ENCODE data around the gene FBXO47. TPM values are rescaled to one million over a fixed set of nuclear protein-coding genes. Genes with fewer than 3 reads are reported as not detected.
A peak's percentile ranks its signal among the peaks of the same experiment; 100 is the strongest.

The FBXO47 gene
- total and polyA plus RNA-seq, 12 donors, result not detected

DNA sequence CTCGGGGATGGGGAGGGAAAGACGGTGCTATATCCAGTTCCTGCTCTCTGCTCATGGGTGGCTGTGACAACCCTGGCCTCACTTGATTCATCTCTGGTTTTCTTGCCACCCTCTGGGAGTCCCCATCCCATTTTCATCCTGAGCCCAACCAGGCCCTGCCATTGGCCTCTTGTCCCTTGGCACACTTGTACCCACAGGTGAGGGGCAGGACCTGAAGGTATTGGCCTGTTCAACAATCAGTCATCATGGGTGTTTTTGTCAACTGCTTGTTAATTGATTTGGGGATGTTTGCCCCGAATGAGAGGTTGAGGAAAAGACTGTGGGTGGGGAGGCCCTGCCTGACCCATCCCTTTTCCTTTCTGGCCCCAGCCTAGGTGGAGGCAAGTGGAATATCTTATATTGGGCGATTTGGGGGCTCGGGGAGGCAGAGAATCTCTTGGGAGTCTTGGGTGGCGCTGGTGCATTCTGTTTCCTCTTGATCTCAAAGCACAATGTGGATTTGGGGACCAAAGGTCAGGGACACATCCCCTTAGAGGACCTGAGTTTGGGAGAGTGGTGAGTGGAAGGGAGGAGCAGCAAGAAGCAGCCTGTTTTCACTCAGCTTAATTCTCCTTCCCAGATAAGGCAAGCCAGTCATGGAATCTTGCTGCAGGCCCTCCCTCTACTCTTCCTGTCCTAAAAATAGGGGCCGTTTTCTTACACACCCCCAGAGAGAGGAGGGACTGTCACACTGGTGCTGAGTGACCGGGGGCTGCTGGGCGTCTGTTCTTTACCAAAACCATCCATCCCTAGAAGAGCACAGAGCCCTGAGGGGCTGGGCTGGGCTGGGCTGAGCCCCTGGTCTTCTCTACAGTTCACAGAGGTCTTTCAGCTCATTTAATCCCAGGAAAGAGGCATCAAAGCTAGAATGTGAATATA, 46.6 kb downstream of the FBXO47 start:
- intact Hi-C loops (cut with DNase I), result loop anchor here in 1 of 10 donors (5.0 kb wide), 1 partner anchor 53 kb away; no protein-coding TSS in a partner anchor
- H3K27me3 ChIP-seq, result no peaks in the 10 kb centered on the region
- 49 to 64% methylated on average over 9 of the region's 9 CpGs for WGBS, 2 donors
- peak overlapping the region; percentile 15 to 78 (median 57) for H3K27ac ChIP-seq
- DNase-seq (no peak), ATAC-seq (peak; percentile 18 to 56 (median 36))
- H3K36me3 ChIP-seq, result peaks cover 0 to 57% (median 33%) of the 10 kb centered on the region in 9 donors
- H3K9me3 ChIP-seq, result no peaks in the 10 kb centered on the region
- peaks cover 9 to 68% (median 42%) of the 10 kb centered on the region in 9 donors for H3K4me1 ChIP-seq
- TF ChIP-seq, protein P1, sequence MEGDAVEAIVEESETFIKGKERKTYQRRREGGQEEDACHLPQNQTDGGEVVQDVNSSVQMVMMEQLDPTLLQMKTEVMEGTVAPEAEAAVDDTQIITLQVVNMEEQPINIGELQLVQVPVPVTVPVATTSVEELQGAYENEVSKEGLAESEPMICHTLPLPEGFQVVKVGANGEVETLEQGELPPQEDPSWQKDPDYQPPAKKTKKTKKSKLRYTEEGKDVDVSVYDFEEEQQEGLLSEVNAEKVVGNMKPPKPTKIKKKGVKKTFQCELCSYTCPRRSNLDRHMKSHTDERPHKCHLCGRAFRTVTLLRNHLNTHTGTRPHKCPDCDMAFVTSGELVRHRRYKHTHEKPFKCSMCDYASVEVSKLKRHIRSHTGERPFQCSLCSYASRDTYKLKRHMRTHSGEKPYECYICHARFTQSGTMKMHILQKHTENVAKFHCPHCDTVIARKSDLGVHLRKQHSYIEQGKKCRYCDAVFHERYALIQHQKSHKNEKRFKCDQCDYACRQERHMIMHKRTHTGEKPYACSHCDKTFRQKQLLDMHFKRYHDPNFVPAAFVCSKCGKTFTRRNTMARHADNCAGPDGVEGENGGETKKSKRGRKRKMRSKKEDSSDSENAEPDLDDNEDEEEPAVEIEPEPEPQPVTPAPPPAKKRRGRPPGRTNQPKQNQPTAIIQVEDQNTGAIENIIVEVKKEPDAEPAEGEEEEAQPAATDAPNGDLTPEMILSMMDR (IDR thresholded peaks at IDR 0.05), result no peak
- no peak overlapping the region for H3K4me3 ChIP-seq

DNA sequence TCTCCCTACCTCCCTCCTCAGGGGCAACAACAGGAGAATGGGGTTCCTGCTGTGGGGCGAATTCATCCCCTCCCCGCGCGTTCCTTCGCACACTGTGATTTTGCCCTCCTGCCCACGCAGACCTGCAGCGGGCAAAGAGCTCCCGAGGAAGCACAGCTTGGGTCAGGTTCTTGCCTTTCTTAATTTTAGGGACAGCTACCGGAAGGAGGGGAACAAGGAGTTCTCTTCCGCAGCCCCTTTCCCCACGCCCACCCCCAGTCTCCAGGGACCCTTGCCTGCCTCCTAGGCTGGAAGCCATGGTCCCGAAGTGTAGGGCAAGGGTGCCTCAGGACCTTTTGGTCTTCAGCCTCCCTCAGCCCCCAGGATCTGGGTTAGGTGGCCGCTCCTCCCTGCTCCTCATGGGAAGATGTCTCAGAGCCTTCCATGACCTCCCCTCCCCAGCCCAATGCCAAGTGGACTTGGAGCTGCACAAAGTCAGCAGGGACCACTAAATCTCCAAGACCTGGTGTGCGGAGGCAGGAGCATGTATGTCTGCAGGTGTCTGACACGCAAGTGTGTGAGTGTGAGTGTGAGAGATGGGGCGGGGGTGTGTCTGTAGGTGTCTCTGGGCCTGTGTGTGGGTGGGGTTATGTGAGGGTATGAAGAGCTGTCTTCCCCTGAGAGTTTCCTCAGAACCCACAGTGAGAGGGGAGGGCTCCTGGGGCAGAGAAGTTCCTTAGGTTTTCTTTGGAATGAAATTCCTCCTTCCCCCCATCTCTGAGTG, 47.7 kb downstream of the FBXO47 start:
- WGBS, 2 donors, result 92 to 93% methylated on average over 16 of the region's 16 CpGs
- intact Hi-C loops (cut with DNase I), result loop anchor here in 2 of 10 donors (5.0 to 10.0 kb wide), 2 partner anchors 52 to 85 kb away; no protein-coding TSS in a partner anchor

DNA sequence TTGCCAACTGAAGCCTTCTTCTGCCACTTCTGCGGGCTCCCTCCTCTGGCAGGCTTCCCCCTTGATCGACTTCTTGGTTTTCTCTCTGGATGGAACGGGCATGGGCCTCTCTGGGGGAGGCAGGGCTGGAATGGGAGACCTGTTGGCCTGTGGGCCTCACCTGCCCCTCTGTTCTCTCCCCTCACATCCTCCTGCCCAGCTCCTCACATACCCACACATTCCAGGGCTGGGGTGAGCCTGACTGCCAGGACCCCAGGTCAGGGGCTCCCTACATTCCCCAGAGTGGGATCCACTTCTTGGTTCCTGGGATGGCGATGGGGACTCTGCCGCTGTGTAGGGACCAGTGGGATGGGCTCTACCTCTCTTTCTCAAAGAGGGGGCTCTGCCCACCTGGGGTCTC, 48.3 kb downstream of the FBXO47 start:
- no peaks in the 10 kb centered on the region for H3K9me3 ChIP-seq
- H3K27me3 ChIP-seq, result no peaks in the 10 kb centered on the region
- no peak overlapping the region for H3K4me3 ChIP-seq
- no peak for ATAC-seq
- H3K36me3 ChIP-seq, result peaks cover 0 to 74% (median 42%) of the 10 kb centered on the region in 9 donors
- intact Hi-C loops (cut with DNase I), result loop anchor here in 1 of 10 donors (10.0 kb wide), 1 partner anchor 84 kb away; no protein-coding TSS in a partner anchor
- H3K27ac ChIP-seq, result peak overlapping the region in 3 of 10 donors; percentile 35 to 67 (median 50)
- WGBS, 2 donors, result 95 to 96% methylated on average over 5 of the region's 5 CpGs
- DNase-seq, result no peak
- H3K4me1 ChIP-seq, result peaks cover 9 to 69% (median 47%) of the 10 kb centered on the region in 9 donors
- TF ChIP-seq, protein P1 (IDR thresholded peaks at IDR 0.05), result no peak

More for the DNA sequence above, 47.7 kb downstream of the FBXO47 start:
- H3K4me1 ChIP-seq, result peaks cover 9 to 70% (median 43%) of the 10 kb centered on the region in 9 donors
- DNase-seq, result no peak
- H3K4me3 ChIP-seq, result no peak overlapping the region
- ATAC-seq, result no peak
- H3K9me3 ChIP-seq, result no peaks in the 10 kb centered on the region
- TF ChIP-seq, protein P1 (IDR thresholded peaks at IDR 0.05), result no peak
- no peaks in the 10 kb centered on the region for H3K27me3 ChIP-seq
- peak overlapping the region in 5 of 10 donors; percentile 48 to 78 (median 65) for H3K27ac ChIP-seq
- peaks cover 0 to 68% (median 42%) of the 10 kb centered on the region in 9 donors for H3K36me3 ChIP-seq

Measured in heart right ventricle (tissue), 16 donors.